IMR-90 (cell line): ENCODE results near the gene MAP2K2. TPM values are rescaled to one million over a fixed set of nuclear protein-coding genes. Genes with fewer than 3 reads are reported as not detected.

Experiments used
- ATAC-seq: fragments of 200-7000 bp; cut with Tn5 transposase; 2 replicates; pipeline ENCODE4 v1.9.1; 2020; ENCODE audit warnings: low read depth, mild to moderate bottlenecking, moderate library complexity
- BruUV-seq: library from RNA; stranded (reverse); fragments of 400-500 nt; replicated peaks from 2 replicates; lab custom pipeline; 2021; lab: Mats Ljungman, UMichigan
- CTCF ChIA-PET: fragments of 300-600 bp; formaldehyde crosslinking; extraction: SDS; loops from one replicate; lab custom pipeline; 2021; ENCODE audit warnings: antibody characterized with exemption; lab: Yijun Ruan, JAX
- POLR2A ChIA-PET: fragments of 300-600 bp; sonication (Branson Sonifier 250); formaldehyde crosslinking; loops from one replicate; lab custom pipeline; 2022; ENCODE audit warnings: antibody characterized with exemption; ENCODE audit not compliant: unreplicated experiment; lab: Charles Lee
- DNase-seq: peaks from one replicate; pipeline ENCODE4 v3.0.0; 2013
- H2AFZ ChIP-seq: replicated peaks from 2 replicates; pipeline ENCODE3; 2013; ENCODE audit warnings: low read length, mild to moderate bottlenecking; ENCODE audit not compliant: poor library complexity
- H2AK5ac ChIP-seq: 2 replicates; pipeline ENCODE4 v1.6.1; 2013; ENCODE audit warnings: low read depth, low read length, inconsistent platforms
- H2AK9ac ChIP-seq: replicated peaks from 2 replicates; pipeline ENCODE3; 2013; ENCODE audit warnings: mild to moderate bottlenecking, low read depth, low read length, moderate library complexity; ENCODE audit not compliant: poor library complexity
- H2BK120ac ChIP-seq: 2 replicates; pipeline ENCODE4 v1.6.1; 2013; ENCODE audit warnings: low read depth, low read length, inconsistent platforms
- H2BK15ac ChIP-seq: 3 replicates; pipeline ENCODE4 v1.6.1; 2013; ENCODE audit warnings: low read depth, low read length, inconsistent platforms
- H2BK20ac ChIP-seq: 2 replicates; pipeline ENCODE4 v1.6.1; 2013; ENCODE audit warnings: low read depth, mild to moderate bottlenecking, inconsistent platforms, low read length, moderate library complexity
- H2BK5ac ChIP-seq: 2 replicates; pipeline ENCODE4 v1.6.1; 2013; ENCODE audit warnings: mild to moderate bottlenecking, low read depth, low read length, inconsistent platforms; ENCODE audit not compliant: poor library complexity, severe bottlenecking
- H3K14ac ChIP-seq: replicated peaks from 2 replicates; pipeline ENCODE4 v1.6.1; 2013; ENCODE audit warnings: low read depth, low read length, inconsistent platforms
- H3K18ac ChIP-seq: 2 replicates; pipeline ENCODE4 v1.6.1; 2013; ENCODE audit warnings: low read depth, low read length, control low read depth
- H3K23ac ChIP-seq: 2 replicates; pipeline ENCODE4 v1.6.1; 2013; ENCODE audit warnings: low read depth, low read length, inconsistent platforms
- H3K27ac ChIP-seq: 2 replicates; pipeline ENCODE4 v1.5.1; 2013; ENCODE audit warnings: mild to moderate bottlenecking, control low read depth, low read length; ENCODE audit not compliant: insufficient read depth
- H3K27me3 ChIP-seq: 2 replicates; pipeline ENCODE4 v1.6.1; 2013; ENCODE audit warnings: low read length; ENCODE audit not compliant: control insufficient read depth, insufficient read depth
- H3K36me3 ChIP-seq: 2 replicates; pipeline ENCODE4 v1.6.1; 2013; ENCODE audit warnings: low read length, mixed read lengths; ENCODE audit not compliant: control insufficient read depth, insufficient read depth
- H3K4ac ChIP-seq: 2 replicates; pipeline ENCODE4 v1.6.1; 2013; ENCODE audit warnings: low read depth, low read length, inconsistent platforms
- H3K4me1 ChIP-seq: 2 replicates; pipeline ENCODE4 v1.6.1; 2013; ENCODE audit warnings: low read length, mixed read lengths; ENCODE audit not compliant: control insufficient read depth, insufficient read depth
- H3K4me2 ChIP-seq: 2 replicates; pipeline ENCODE4 v1.6.1; 2013; ENCODE audit warnings: low read depth, mild to moderate bottlenecking, control low read depth, low read length, moderate library complexity
- H3K4me3 ChIP-seq: 2 replicates; pipeline ENCODE4 v1.5.1; 2013; ENCODE audit warnings: low read depth, mild to moderate bottlenecking, control low read depth, low read length, moderate library complexity; ENCODE audit not compliant: insufficient read depth
- H3K56ac ChIP-seq: 2 replicates; pipeline ENCODE4 v1.6.1; 2013; ENCODE audit warnings: low read length, inconsistent platforms; ENCODE audit not compliant: insufficient read depth; ENCODE audit errors: extremely low read depth
- H3K79me1 ChIP-seq, 2 experiments: 2 replicates each; pipeline ENCODE4 v1.6.1; 2013; ENCODE audit warnings: low read length in 2 of 2, inconsistent platforms in 1 of 2, low read depth in 1 of 2
- H3K9ac ChIP-seq: 2 replicates; pipeline ENCODE4 v1.6.1; 2013; ENCODE audit warnings: low read depth, low read length, control low read depth
- H3K9me1 ChIP-seq: 2 replicates; pipeline ENCODE4 v1.6.1; 2013; ENCODE audit warnings: low read length, inconsistent platforms; ENCODE audit not compliant: insufficient read depth
- H3K9me3 ChIP-seq: 2 replicates; pipeline ENCODE4 v1.6.1; 2013; ENCODE audit warnings: low read length; ENCODE audit not compliant: control insufficient read depth, insufficient read depth
- H4K20me1 ChIP-seq: 2 replicates; pipeline ENCODE4 v1.6.1; 2013; ENCODE audit warnings: low read length, inconsistent platforms; ENCODE audit not compliant: insufficient read depth
- H4K5ac ChIP-seq: 2 replicates; pipeline ENCODE4 v1.6.1; 2013; ENCODE audit warnings: mild to moderate bottlenecking, low read depth, low read length, control low read depth
- H4K8ac ChIP-seq, 2 experiments: 2 replicates each; pipeline ENCODE4 v1.6.1; 2013; ENCODE audit warnings: low read depth in 2 of 2, low read length in 2 of 2, control low read depth in 1 of 2, inconsistent platforms in 1 of 2
- H4K91ac ChIP-seq: 2 replicates; pipeline ENCODE4 v1.6.1; 2013; ENCODE audit warnings: low read depth, low read length, inconsistent platforms; ENCODE audit not compliant: insufficient read depth
- BHLHE40 ChIP-seq: fragments of 150-350 bp; IDR thresholded peaks from 2 replicates; pipeline ENCODE4 v1.6.1; 2016; ENCODE audit warnings: mild to moderate bottlenecking, low read depth, low read length
- CEBPB ChIP-seq: IDR thresholded peaks from 2 replicates; pipeline ENCODE4 v1.6.1; 2012; ENCODE audit warnings: low read depth, low read length, improper control_type of control experiment
- CHD1 ChIP-seq: IDR thresholded peaks from 2 replicates; pipeline ENCODE4 v1.6.1; 2012; ENCODE audit warnings: low read depth, low read length, improper control_type of control experiment
- FOS ChIP-seq: fragments of 150-350 bp; IDR thresholded peaks from 2 replicates; pipeline ENCODE4 v1.6.1; 2016; ENCODE audit warnings: low read depth, low read length
- MAFK ChIP-seq: IDR thresholded peaks from 2 replicates; pipeline ENCODE4 v1.6.1; 2012; ENCODE audit warnings: low read depth, low read length, improper control_type of control experiment
- MAZ ChIP-seq: IDR thresholded peaks from 2 replicates; pipeline ENCODE4 v1.6.1; 2012; ENCODE audit warnings: low read depth, mild to moderate bottlenecking, low read length, improper control_type of control experiment, moderate library complexity, borderline replicate concordance
- MXI1 ChIP-seq: IDR thresholded peaks from 2 replicates; pipeline ENCODE4 v1.6.1; 2012; ENCODE audit warnings: low read depth, mild to moderate bottlenecking, low read length, moderate library complexity, borderline replicate concordance
- NFE2L2 ChIP-seq: fragments of 150-350 bp; IDR thresholded peaks from 2 replicates; pipeline ENCODE4 v1.6.1; 2016; ENCODE audit warnings: low read depth, mild to moderate bottlenecking, low read length
- POLR2A ChIP-seq: IDR thresholded peaks from 2 replicates; pipeline ENCODE4 v1.6.1; 2012; ENCODE audit warnings: mild to moderate bottlenecking, low read depth, low read length
- RAD21 ChIP-seq: IDR thresholded peaks from 2 replicates; pipeline ENCODE4 v1.6.1; 2012; ENCODE audit warnings: low read length, improper control_type of control experiment
- RCOR1 ChIP-seq: IDR thresholded peaks from 2 replicates; pipeline ENCODE4 v1.6.1; 2012; ENCODE audit warnings: mild to moderate bottlenecking, low read length, improper control_type of control experiment; ENCODE audit not compliant: insufficient replicate concordance
- RFX5 ChIP-seq: IDR thresholded peaks from 2 replicates; pipeline ENCODE4 v1.8.0; 2012; ENCODE audit warnings: low read depth, mild to moderate bottlenecking, low read length, moderate library complexity
- SMC3 ChIP-seq: fragments of 150-350 bp; IDR thresholded peaks from 2 replicates; pipeline ENCODE4 v1.6.1; 2016; ENCODE audit warnings: low read depth, mild to moderate bottlenecking, antibody characterized with exemption, low read length, moderate library complexity
- WGBS, 2 experiments: methylation state at CpG; one replicate each; pipeline versions ENCODE4 v1.1.5 to v1.1.7; 2013; ENCODE audit warnings: missing lambda C conversion rate in 2 of 2; ENCODE audit not compliant: insufficient read length in 1 of 2; ENCODE audit errors: extremely low coverage in 2 of 2; 5-methylcytosine and 5-hydroxymethylcytosine counted together
- dilution Hi-C: fragments of 300-500 bp; cut with HindIII; formaldehyde crosslinking; loops from one replicate; pipeline ENCODE4 v1.14.3; 2018; ENCODE audit warnings: low sequenced_read_pairs; ENCODE audit not compliant: unreplicated experiment
- in situ Hi-C: fragments of 300-500 bp; cut with MboI; formaldehyde crosslinking; loops from 3 replicates; pipeline ENCODE4 v1.14.3; 2019; ENCODE audit warnings: low sequenced_read_pairs, inconsistent platforms, mixed read lengths
- intact Hi-C: fragments of 100-400 bp; cut with micrococcal nuclease; formaldehyde crosslinking; loops from 2 replicates; pipeline ENCODE4 v1.10.0; 2022
- polyA plus RNA-seq, 3 experiments: library from polyadenylated mRNA; depleted of rRNA; stranded (reverse); fragments of >200 nt; gene quantifications; 2 replicates each; pipeline ENCODE4 v1.2.3, GENCODE V29; 2012; ENCODE audit warnings: low replicate concordance in 1 of 3
- total RNA-seq: library from RNA; depleted of rRNA; stranded (reverse); fragments of >200 nt; gene quantifications from 2 replicates; pipeline ENCODE4 v1.2.3, GENCODE V29; 2012
- TF ChIP-seq, protein P1 (sequence below): fragments of 150-350 bp; IDR thresholded peaks from 2 replicates; pipeline ENCODE4 v1.6.1; 2016; ENCODE audit warnings: low read depth, mild to moderate bottlenecking, low read length, moderate library complexity, borderline replicate concordance
- TF ChIP-seq, protein P2 (sequence below): conservative IDR thresholded peaks from 2 replicates; pipeline ENCODE4 v1.5.1; 2012; ENCODE audit warnings: mild to moderate bottlenecking, low read depth, low read length, improper control_type of control experiment
- TF ChIP-seq, protein P3 (sequence below): fragments of 150-350 bp; IDR thresholded peaks from 2 replicates; pipeline ENCODE4 v1.6.1; 2017; ENCODE audit warnings: mild to moderate bottlenecking, antibody characterized with exemption, low read length, low read depth

Gene MAP2K2
- total and polyA plus RNA-seq, 2 of the 4 experiments (the other 2 are of a cell fraction) = 115 to 151 TPM

DNA sequence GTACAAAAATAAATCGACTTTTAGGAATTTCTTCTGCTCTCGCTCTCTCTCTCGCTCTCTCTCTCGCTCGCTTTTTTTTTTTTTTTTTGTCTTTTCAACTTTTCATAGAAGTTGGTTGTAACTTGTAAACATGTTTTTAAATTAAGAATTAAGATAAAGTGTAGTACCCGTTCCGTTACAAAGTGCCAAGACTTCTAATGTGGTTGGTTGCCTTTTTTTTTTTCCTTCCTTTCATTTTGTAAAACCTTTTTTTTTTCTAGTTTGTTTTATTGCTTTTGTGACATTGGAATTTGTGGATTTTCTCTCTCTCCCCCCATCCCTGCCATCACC, 77.6 kb downstream of the MAP2K2 start:
- Histone ChIP-seq H2AK5ac (no peak overlapping the region), H3K4me1 (peaks cover 2% of the 10 kb centered on the region), H3K4me2 (no peak overlapping the region), H4K8ac (no peak overlapping the region), H2AFZ (no peak overlapping the region), H3K9me3 (no peaks in the 10 kb centered on the region), H3K9ac (no peak overlapping the region), H3K79me1 (peaks cover 7 to 62% of the 10 kb centered on the region in 2 experiments), H2BK15ac (no peak overlapping the region), H3K9me1 (peaks cover 3% of the 10 kb centered on the region; the same call in 1 of the 2 replicates), H3K56ac (no peak overlapping the region), H2BK20ac (no peak overlapping the region), H2AK9ac (no peak overlapping the region), H4K20me1 (peaks cover 82% of the 10 kb centered on the region), H4K5ac (no peak overlapping the region), H3K4me3 (no peak overlapping the region), H3K27me3 (no peaks in the 10 kb centered on the region), H3K23ac (no peak overlapping the region), H3K27ac (no peak overlapping the region), H3K4ac (no peak overlapping the region), H2BK120ac (no peak overlapping the region), H3K36me3 (peaks cover 50% of the 10 kb centered on the region), H2BK5ac (no peak overlapping the region), H3K14ac (no peak overlapping the region), H3K18ac (no peak overlapping the region), H4K91ac (no peak overlapping the region)
- intact Hi-C loops = no loop called here
- TF ChIP-seq FOS = no peak
- TF ChIP-seq NFE2L2 = no peak
- no peak for TF ChIP-seq CEBPB
- no peak for TF ChIP-seq RAD21
- TF ChIP-seq POLR2A = no peak
- no peak for TF ChIP-seq MXI1
- TF ChIP-seq, protein P1, sequence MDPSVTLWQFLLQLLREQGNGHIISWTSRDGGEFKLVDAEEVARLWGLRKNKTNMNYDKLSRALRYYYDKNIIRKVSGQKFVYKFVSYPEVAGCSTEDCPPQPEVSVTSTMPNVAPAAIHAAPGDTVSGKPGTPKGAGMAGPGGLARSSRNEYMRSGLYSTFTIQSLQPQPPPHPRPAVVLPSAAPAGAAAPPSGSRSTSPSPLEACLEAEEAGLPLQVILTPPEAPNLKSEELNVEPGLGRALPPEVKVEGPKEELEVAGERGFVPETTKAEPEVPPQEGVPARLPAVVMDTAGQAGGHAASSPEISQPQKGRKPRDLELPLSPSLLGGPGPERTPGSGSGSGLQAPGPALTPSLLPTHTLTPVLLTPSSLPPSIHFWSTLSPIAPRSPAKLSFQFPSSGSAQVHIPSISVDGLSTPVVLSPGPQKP = no peak
- TF ChIP-seq, protein P2, sequence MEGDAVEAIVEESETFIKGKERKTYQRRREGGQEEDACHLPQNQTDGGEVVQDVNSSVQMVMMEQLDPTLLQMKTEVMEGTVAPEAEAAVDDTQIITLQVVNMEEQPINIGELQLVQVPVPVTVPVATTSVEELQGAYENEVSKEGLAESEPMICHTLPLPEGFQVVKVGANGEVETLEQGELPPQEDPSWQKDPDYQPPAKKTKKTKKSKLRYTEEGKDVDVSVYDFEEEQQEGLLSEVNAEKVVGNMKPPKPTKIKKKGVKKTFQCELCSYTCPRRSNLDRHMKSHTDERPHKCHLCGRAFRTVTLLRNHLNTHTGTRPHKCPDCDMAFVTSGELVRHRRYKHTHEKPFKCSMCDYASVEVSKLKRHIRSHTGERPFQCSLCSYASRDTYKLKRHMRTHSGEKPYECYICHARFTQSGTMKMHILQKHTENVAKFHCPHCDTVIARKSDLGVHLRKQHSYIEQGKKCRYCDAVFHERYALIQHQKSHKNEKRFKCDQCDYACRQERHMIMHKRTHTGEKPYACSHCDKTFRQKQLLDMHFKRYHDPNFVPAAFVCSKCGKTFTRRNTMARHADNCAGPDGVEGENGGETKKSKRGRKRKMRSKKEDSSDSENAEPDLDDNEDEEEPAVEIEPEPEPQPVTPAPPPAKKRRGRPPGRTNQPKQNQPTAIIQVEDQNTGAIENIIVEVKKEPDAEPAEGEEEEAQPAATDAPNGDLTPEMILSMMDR = no peak
- TF ChIP-seq, protein P3, sequence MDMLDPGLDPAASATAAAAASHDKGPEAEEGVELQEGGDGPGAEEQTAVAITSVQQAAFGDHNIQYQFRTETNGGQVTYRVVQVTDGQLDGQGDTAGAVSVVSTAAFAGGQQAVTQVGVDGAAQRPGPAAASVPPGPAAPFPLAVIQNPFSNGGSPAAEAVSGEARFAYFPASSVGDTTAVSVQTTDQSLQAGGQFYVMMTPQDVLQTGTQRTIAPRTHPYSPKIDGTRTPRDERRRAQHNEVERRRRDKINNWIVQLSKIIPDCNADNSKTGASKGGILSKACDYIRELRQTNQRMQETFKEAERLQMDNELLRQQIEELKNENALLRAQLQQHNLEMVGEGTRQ = no peak
- TF ChIP-seq RFX5 = no peak
- TF ChIP-seq MAZ = no peak
- TF ChIP-seq BHLHE40 = no peak
- no peak for TF ChIP-seq CHD1
- no peak for TF ChIP-seq MAFK
- TF ChIP-seq SMC3 = no peak
- TF ChIP-seq RCOR1 = no peak
- no CpG with 5 or more reads among the region's 7 CpGs for WGBS, 2 experiments
- DNase-seq = no peak
- ChIA-PET CTCF (no interaction called here), POLR2A (no interaction called here)
- dilution Hi-C loops = no loop called here
- BruUV-seq = no TSS peak
- in situ Hi-C loops = no loop called here
- ATAC-seq = no peak
